Neural cell (in vitro differentiated cells): ENCODE measurements around the gene CPB1.

Experiments
- CTCF ChIP-seq: fragments of 450-650 bp; IDR thresholded peaks from 2 replicates; pipeline ENCODE4 v1.5.1; 2014; ENCODE audit warnings: antibody characterized with exemption, mild to moderate bottlenecking, moderate library complexity; ENCODE audit not compliant: poor library complexity, severe bottlenecking
- EZH2 ChIP-seq: fragments of 200-600, 300-800 bp; shearing (Covaris generic), sonication (generic); IDR thresholded peaks from 2 replicates; pipeline ENCODE4 v1.6.1; 2014; ENCODE audit warnings: antibody characterized with exemption, low read length, borderline replicate concordance, mild to moderate bottlenecking; ENCODE audit not compliant: insufficient read depth, poor library complexity, severe bottlenecking

- TF ChIP-seq CTCF (no peak), EZH2 (no peak)
Measured at GRCh38 chr3:148829926-148830325, 2.3 kb downstream of the CPB1 start.
